Measurements from ENCODE around the gene NPAS2.

Gene NPAS2

GRCh38 chr2:100940766-100941645 lies 121.1 kb downstream of the NPAS2 start:
- no peak for DNase-seq (ENCODE audit: low spot score)
- no peak for FAIRE-seq

GRCh38 chr2:100941646-100942240 lies 121.8 kb downstream of the NPAS2 start:
- peak; percentile 62 for FAIRE-seq
- no peak for DNase-seq (ENCODE audit: low spot score)

GRCh38 chr2:100944617-100945432 lies 124.9 kb downstream of the NPAS2 start:
- DNase-seq (ENCODE audit: low spot score) (no peak), FAIRE-seq (no peak)

- FAIRE-seq = no peak
- DNase-seq (ENCODE audit: low spot score) = no peak
Observed at GRCh38 chr2:100945433-100945740, 125.4 kb downstream of the NPAS2 start.

GRCh38 chr2:100945930-100946607 lies 126.1 kb downstream of the NPAS2 start:
- no peak for FAIRE-seq

GRCh38 chr2:100948942-100949811 lies 129.2 kb downstream of the NPAS2 start:
- FAIRE-seq = no peak
- no peak for DNase-seq (ENCODE audit: low spot score)

More at GRCh38 chr2:100945930-100946607, 126.1 kb downstream of the NPAS2 start:
- no peak for DNase-seq (ENCODE audit: low spot score)

GRCh38 chr2:100952512-100952911 lies 132.6 kb downstream of the NPAS2 start:
- FAIRE-seq (no peak), DNase-seq (ENCODE audit: low spot score) (no peak)

- FAIRE-seq = no peak
- DNase-seq (ENCODE audit: low spot score) = no peak
Observed at GRCh38 chr2:100953406-100954043, 133.6 kb downstream of the NPAS2 start.

- no peak for FAIRE-seq
- no peak for DNase-seq (ENCODE audit: low spot score)
Observed at GRCh38 chr2:100954044-100954420, 134.1 kb downstream of the NPAS2 start.

- FAIRE-seq (no peak), DNase-seq (ENCODE audit: low spot score) (no peak)
Observed at GRCh38 chr2:100955226-100955625, 135.3 kb downstream of the NPAS2 start.

GRCh38 chr2:100956081-100956480 lies 136.1 kb downstream of the NPAS2 start:
- FAIRE-seq = no peak
- no peak for DNase-seq (ENCODE audit: low spot score)

- FAIRE-seq (peak; percentile 69), DNase-seq (ENCODE audit: low spot score) (peak; percentile 86)
Observed at GRCh38 chr2:100957996-100958653, 138.2 kb downstream of the NPAS2 start.

- DNase-seq (ENCODE audit: low spot score) = no peak
- no peak for FAIRE-seq
Observed at GRCh38 chr2:100959225-100959880, 139.4 kb downstream of the NPAS2 start.

GRCh38 chr2:100960688-100961087 lies 140.7 kb downstream of the NPAS2 start:
- FAIRE-seq = no peak
- no peak for DNase-seq (ENCODE audit: low spot score)

GRCh38 chr2:100962366-100963025 lies 142.6 kb downstream of the NPAS2 start:
- FAIRE-seq (no peak), DNase-seq (ENCODE audit: low spot score) (no peak)

- DNase-seq (ENCODE audit: low spot score) = no peak
- no peak for FAIRE-seq
Observed at GRCh38 chr2:100963026-100963375, 143.1 kb downstream of the NPAS2 start.

- FAIRE-seq (no peak), DNase-seq (ENCODE audit: low spot score) (no peak)
Observed at GRCh38 chr2:100964222-100964621, 144.3 kb downstream of the NPAS2 start.

- DNase-seq (ENCODE audit: low spot score) = no peak
- FAIRE-seq = peak; percentile 5
Observed at GRCh38 chr2:100964681-100965169, 144.8 kb downstream of the NPAS2 start.
